ENCODE results near the gene NPRL2.

Gene NPRL2

GRCh38 chr3:50297384-50297775 is 53.2 kb downstream of the NPRL2 start:
- H3K27ac ChIP-seq = no peak overlapping the region
- TF ChIP-seq CTCF (IDR thresholded peaks at IDR 0.05) = no peak
- TF ChIP-seq ZFX (IDR thresholded peaks at IDR 0.05; ENCODE audit: borderline replicate concordance) = no peak

All from 22Rv1 (cell line).